IMR-90 (cell line): ENCODE measurements around the gene SPAG9.

Experiments
- POLR2A ChIP-seq: IDR thresholded peaks from 2 replicates; pipeline ENCODE4 v1.6.1; 2012; ENCODE audit warnings: mild to moderate bottlenecking, low read depth, low read length
- RFX5 ChIP-seq: IDR thresholded peaks from 2 replicates; pipeline ENCODE4 v1.8.0; 2012; ENCODE audit warnings: low read depth, mild to moderate bottlenecking, low read length, moderate library complexity
- SMC3 ChIP-seq: fragments of 150-350 bp; IDR thresholded peaks from 2 replicates; pipeline ENCODE4 v1.6.1; 2016; ENCODE audit warnings: low read depth, mild to moderate bottlenecking, antibody characterized with exemption, low read length, moderate library complexity
- TF ChIP-seq, protein P1 (sequence below): conservative IDR thresholded peaks from 2 replicates; pipeline ENCODE4 v1.5.1; 2012; ENCODE audit warnings: mild to moderate bottlenecking, low read depth, low read length, improper control_type of control experiment
- TF ChIP-seq, protein P2 (sequence below): fragments of 150-350 bp; IDR thresholded peaks from 2 replicates; pipeline ENCODE4 v1.6.1; 2017; ENCODE audit warnings: mild to moderate bottlenecking, antibody characterized with exemption, low read length, low read depth

- TF ChIP-seq POLR2A (no peak), SMC3 (no peak), RFX5 (no peak)
- TF ChIP-seq, protein P1, sequence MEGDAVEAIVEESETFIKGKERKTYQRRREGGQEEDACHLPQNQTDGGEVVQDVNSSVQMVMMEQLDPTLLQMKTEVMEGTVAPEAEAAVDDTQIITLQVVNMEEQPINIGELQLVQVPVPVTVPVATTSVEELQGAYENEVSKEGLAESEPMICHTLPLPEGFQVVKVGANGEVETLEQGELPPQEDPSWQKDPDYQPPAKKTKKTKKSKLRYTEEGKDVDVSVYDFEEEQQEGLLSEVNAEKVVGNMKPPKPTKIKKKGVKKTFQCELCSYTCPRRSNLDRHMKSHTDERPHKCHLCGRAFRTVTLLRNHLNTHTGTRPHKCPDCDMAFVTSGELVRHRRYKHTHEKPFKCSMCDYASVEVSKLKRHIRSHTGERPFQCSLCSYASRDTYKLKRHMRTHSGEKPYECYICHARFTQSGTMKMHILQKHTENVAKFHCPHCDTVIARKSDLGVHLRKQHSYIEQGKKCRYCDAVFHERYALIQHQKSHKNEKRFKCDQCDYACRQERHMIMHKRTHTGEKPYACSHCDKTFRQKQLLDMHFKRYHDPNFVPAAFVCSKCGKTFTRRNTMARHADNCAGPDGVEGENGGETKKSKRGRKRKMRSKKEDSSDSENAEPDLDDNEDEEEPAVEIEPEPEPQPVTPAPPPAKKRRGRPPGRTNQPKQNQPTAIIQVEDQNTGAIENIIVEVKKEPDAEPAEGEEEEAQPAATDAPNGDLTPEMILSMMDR: no peak
- TF ChIP-seq, protein P2, sequence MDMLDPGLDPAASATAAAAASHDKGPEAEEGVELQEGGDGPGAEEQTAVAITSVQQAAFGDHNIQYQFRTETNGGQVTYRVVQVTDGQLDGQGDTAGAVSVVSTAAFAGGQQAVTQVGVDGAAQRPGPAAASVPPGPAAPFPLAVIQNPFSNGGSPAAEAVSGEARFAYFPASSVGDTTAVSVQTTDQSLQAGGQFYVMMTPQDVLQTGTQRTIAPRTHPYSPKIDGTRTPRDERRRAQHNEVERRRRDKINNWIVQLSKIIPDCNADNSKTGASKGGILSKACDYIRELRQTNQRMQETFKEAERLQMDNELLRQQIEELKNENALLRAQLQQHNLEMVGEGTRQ: no peak
These were observed 162.8 kb downstream of the SPAG9 start for GRCh38 chr17:50957600-50958575.
